Breast epithelium (tissue), 3 donors: ENCODE measurements around the gene KCNIP1.

ENCODE experiments used
- CTCF ChIP-seq, 3 donors: fragments of 450-650 bp; IDR thresholded peaks; one replicate each; pipeline ENCODE4 v1.5.1; 2016 to 2017; ENCODE audit warnings: antibody characterized with exemption in 3 of 3, mild to moderate bottlenecking in 3 of 3, moderate library complexity in 3 of 3
- POLR2A ChIP-seq: fragments of 450-650 bp; IDR thresholded peaks from one replicate; pipeline ENCODE4 v1.6.1; 2016; ENCODE audit warnings: antibody characterized with exemption, mild to moderate bottlenecking, moderate library complexity
- POLR2AphosphoS5 ChIP-seq, 3 donors: sonication (generic); formaldehyde crosslinking; IDR thresholded peaks; one replicate each; pipeline ENCODE4 v1.6.1; 2017; ENCODE audit warnings: antibody characterized with exemption in 3 of 3

- TF ChIP-seq CTCF (IDR thresholded peaks at IDR 0.05) (no peak), POLR2AphosphoS5 (IDR thresholded peaks at IDR 0.05) (no peak), POLR2A (no peak)
Measured at GRCh38 chr5:170736966-170737365, 233.1 kb downstream of the KCNIP1 start.
